T47D (cell line): ENCODE results near the gene TMEM135.

ENCODE experiments used
- DNase-seq, 2 experiments: peaks; one replicate each; pipeline versions ENCODE4 v3.0.0 to v3.0.0-alpha.2; 2011 to 2012; ENCODE audit warnings: low read depth in 1 of 2, low spot score in 1 of 2
- JUND ChIP-seq: IDR thresholded peaks from 2 replicates; pipeline ENCODE4 v1.6.1; 2012; ENCODE audit warnings: low read depth
- in situ Hi-C: cut with HindIII; loops from 2 replicates; pipeline ENCODE4 v1.10.0; 2016; ENCODE audit warnings: low sequenced_read_pairs, low pct_unique_long_range_greater_than_20kb

The TMEM135 gene

DNA sequence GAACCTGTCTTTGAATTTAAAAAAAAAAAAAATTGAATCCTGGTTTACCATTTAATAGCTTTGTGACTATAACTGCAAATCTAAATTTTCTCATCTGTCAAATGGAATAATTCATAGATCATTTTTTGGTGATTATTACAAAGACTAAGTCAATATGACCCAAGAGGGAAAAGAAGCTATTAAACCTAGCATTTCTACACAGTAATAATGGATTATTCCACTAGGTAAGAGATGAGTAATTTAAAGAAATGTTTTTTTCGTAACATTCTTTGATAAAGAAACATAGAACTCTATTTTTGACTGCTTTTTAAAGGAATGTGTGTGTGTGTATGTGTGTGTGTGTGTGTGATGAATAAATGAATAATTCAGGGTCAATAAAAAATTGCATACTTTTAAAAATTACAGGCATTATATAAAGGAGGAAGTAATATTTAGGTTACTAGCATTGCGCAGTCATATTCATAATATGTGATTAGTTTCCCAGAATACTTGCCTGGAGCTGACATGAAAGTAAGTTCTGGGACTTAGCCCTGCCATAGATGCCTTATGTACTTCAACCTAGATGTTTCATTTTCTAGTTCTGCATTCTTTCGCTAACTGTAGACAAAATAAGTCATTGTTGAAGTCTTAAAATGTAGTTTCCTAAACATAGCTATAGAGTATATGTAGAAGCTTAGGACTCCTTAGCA is 72.9 kb downstream of the TMEM135 start:
- no peak for TF ChIP-seq JUND
- DNase-seq: no peak
- in situ Hi-C loops: no loop called here

DNA sequence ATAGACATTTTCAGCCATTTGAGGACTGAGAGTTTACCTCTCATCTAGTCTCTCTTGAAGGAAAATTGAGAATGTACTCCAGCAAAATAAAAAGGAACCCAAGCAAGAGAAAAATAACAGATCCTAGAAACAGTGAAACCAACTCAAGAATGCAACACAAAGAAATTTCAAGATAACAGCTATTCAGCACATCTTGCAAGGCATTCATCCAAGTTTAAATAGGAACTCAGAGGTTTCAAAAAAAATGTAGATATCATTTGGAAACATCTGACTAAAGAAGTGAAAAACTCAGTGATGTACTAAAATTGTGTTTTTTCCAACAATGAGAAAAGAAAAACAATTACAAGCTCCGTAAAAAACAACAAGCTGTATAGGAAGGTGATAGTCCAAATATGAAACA is 76.4 kb downstream of the TMEM135 start:
- no peak for TF ChIP-seq JUND
- in situ Hi-C loops: no loop called here
- DNase-seq: no peak

DNA sequence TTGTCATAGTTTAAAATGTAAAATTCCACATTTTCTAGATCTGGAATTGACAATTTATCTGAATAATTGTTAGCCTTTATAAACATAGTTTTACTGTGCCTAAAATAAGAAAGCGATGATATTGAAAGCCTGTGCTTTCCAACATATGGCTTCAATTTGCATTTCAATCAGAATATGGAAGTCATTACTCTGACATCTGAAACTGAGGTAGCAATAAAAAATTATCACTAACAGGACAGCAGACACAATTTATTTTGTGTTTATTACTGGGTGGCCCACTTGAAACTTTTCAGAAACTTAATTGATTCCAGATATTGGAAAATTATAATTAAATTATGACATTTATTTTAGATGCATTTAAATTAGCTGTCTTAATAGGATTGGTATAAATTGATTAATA is 78.5 kb downstream of the TMEM135 start:
- no peak for TF ChIP-seq JUND
- in situ Hi-C loops: no loop called here
- DNase-seq: no peak

GRCh38 chr11:87120937-87121336 is 83.2 kb downstream of the TMEM135 start:
- peak in 1 of 2 experiments; percentile 76 for DNase-seq
- in situ Hi-C loops: no loop called here

DNA sequence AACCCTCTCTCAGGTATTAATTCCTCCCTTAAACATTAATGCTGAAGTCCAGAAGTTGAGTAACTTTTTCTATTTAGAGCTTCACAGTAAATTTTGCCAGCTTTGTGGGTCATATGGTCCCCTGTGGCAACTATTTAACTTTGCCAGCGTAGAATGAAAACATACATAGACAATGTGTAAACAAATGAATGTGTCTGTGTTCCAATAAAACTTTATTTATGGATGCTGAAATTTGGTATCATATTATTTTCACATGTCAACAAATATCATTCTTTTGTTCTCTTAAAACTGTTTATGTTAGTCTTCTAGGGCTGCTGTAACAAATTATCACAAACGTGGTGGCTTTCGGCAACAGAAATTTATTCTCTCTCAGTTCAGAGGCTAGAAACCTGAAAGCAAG is 85.1 kb downstream of the TMEM135 start:
- in situ Hi-C loops: no loop called here
- no peak for DNase-seq
- no peak for TF ChIP-seq JUND

More at GRCh38 chr11:87120937-87121336, 83.2 kb downstream of the TMEM135 start:
- TF ChIP-seq JUND: no peak; the same call in 1 of the 2 replicates

GRCh38 chr11:87125257-87125656 is 87.5 kb downstream of the TMEM135 start:
- TF ChIP-seq JUND: no peak
- no peak for DNase-seq
- in situ Hi-C loops: no loop called here

GRCh38 chr11:87127101-87127500 is 89.4 kb downstream of the TMEM135 start:
- in situ Hi-C loops: no loop called here
- no peak for DNase-seq
- TF ChIP-seq JUND: no peak

GRCh38 chr11:87128372-87128771 is 90.6 kb downstream of the TMEM135 start:
- TF ChIP-seq JUND: no peak
- no peak for DNase-seq
- in situ Hi-C loops: no loop called here

- DNase-seq: no peak
- in situ Hi-C loops: no loop called here
- no peak for TF ChIP-seq JUND
Observed at GRCh38 chr11:87134524-87135106, 96.9 kb downstream of the TMEM135 start.

DNA sequence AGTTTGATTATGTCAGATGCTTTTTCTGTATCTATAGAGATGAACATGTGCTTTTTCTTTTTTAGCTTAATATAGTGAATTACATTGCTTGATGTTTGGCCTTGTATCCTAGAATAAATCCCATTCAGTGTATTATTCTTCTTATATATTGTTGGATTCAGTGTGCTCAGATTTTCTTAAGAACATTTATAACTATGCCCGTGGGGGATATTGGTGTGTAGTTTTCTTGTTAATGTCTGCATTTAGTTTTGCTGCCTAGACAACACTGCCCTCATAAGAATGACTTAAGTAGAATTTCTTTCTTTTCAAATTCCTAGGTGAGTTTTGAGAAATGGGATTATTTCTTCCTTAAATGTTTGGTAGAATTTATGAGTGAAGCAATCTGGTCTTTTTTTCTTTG is 98.5 kb downstream of the TMEM135 start:
- no peak for DNase-seq
- in situ Hi-C loops: no loop called here

GRCh38 chr11:87137711-87138110 is 100.0 kb downstream of the TMEM135 start:
- no peak for TF ChIP-seq JUND

More for the DNA sequence above, 98.5 kb downstream of the TMEM135 start:
- no peak for TF ChIP-seq JUND

GRCh38 chr11:87139475-87139874 is 101.7 kb downstream of the TMEM135 start:
- no peak for DNase-seq
- in situ Hi-C loops: no loop called here
- TF ChIP-seq JUND: no peak

More at GRCh38 chr11:87137711-87138110, 100.0 kb downstream of the TMEM135 start:
- in situ Hi-C loops: no loop called here
- DNase-seq: no peak

DNA sequence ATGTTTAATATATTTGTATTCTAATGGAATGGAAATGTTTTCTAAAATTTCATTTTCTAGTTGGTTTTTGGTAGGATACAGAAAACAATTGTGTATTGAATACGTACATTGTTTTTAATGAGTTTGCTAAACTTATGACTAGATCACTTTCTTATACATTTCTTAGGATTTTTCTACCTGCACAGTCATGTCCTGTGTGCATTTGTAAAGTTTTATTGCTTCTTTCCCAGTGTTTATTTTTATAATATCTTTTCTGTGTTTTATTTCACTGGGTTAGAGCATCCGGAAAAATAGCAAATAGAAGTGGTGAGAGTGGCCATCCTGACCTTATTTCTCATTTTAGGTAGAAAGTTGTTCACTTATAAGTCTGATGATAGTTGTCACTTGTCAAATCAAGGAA is 103.6 kb downstream of the TMEM135 start:
- in situ Hi-C loops: no loop called here
- DNase-seq: no peak
- TF ChIP-seq JUND: no peak
